ENCODE measurements around the gene GPR27. TPM values are rescaled to one million over a fixed set of nuclear protein-coding genes. Genes with fewer than 3 reads are reported as not detected.

GPR27 gene
- total and polyA plus RNA-seq, 7 donors, result 0.03 to 1.2 (median 0.93) TPM

- no peak for TF ChIP-seq CTCF (IDR thresholded peaks at IDR 0.05)
- Histone ChIP-seq H3K9me3 (no peaks in the 10 kb centered on the region), H3K27ac (no peak overlapping the region), H3K36me3 (ENCODE audit: insufficient read depth in 1 of 2, low read depth in 1 of 2) (no peaks in the 10 kb centered on the region), H3K4me3 (peak overlapping the region; percentile 92), H3K4me1 (peaks cover 15% of the 10 kb centered on the region), H3K27me3 (ENCODE audit: insufficient read depth in 3 of 3, low read length in 2 of 3) (no peaks in the 10 kb centered on the region)
- ATAC-seq (no peak), DNase-seq (no peak)
- intact Hi-C loops (cut with DNase I), result loop anchor here (10.0 kb wide), 2 partner anchors 1101 to 1361 kb away; no protein-coding TSS in a partner anchor
- 41 to 64% (median 54%) methylated on average over 6 of the region's 6 CpGs for WGBS, 3 donors
These were observed 30.0 kb upstream of the GPR27 start for GRCh38 chr3:71723452-71724170.

- ATAC-seq, result no peak
These were observed 29.5 kb upstream of the GPR27 start for GRCh38 chr3:71724171-71724453.

GRCh38 chr3:71724584-71725270 is 28.9 kb upstream of the GPR27 start:
- Histone ChIP-seq H3K4me1 (peaks cover 15% of the 10 kb centered on the region), H3K9me3 (no peaks in the 10 kb centered on the region)
- ATAC-seq, result peak; percentile 79 to 89 (median 85)

More at GRCh38 chr3:71724171-71724453, 29.5 kb upstream of the GPR27 start:
- H3K27ac ChIP-seq, result no peak overlapping the region
- intact Hi-C loops (cut with DNase I), result loop anchor here (10.0 kb wide), 2 partner anchors 1101 to 1361 kb away; no protein-coding TSS in a partner anchor
- peaks cover 15% of the 10 kb centered on the region for H3K4me1 ChIP-seq
- H3K36me3 ChIP-seq (ENCODE audit: insufficient read depth in 1 of 2, low read depth in 1 of 2), result no peaks in the 10 kb centered on the region
- H3K4me3 ChIP-seq, result peak overlapping the region; percentile 92
- no peak for TF ChIP-seq CTCF (IDR thresholded peaks at IDR 0.05)
- no peak for DNase-seq
- no peaks in the 10 kb centered on the region for H3K27me3 ChIP-seq (ENCODE audit: insufficient read depth in 3 of 3, low read length in 2 of 3)
- H3K9me3 ChIP-seq, result no peaks in the 10 kb centered on the region

GRCh38 chr3:71725271-71725991 is 28.2 kb upstream of the GPR27 start, which contains the start of gene EIF4E3:
EIF4E3 (minus strand) TSS chr3:71725402; CDS start chr3:71725367, 35 bp downstream.
- H3K9me3 ChIP-seq, result no peaks in the 10 kb centered on the region
- DNase-seq (peak; percentile 47 to 60), ATAC-seq (peak; percentile 58 to 69 (median 65))
- H3K36me3 ChIP-seq (ENCODE audit: insufficient read depth in 1 of 2, low read depth in 1 of 2), result no peaks in the 10 kb centered on the region
- 2 to 3% (median 2%) methylated on average over 38 to 72 of the region's 80 CpGs for WGBS, 3 donors
- peaks cover 15% of the 10 kb centered on the region for H3K4me1 ChIP-seq
- peak within 1 kb of the TSS; percentile 92 for H3K4me3 ChIP-seq
- intact Hi-C loops (cut with DNase I), result loop anchor here (10.0 kb wide), 2 partner anchors 1099 to 1359 kb away; no protein-coding TSS in a partner anchor
- peak within 1 kb of the TSS; percentile 82 for H3K27ac ChIP-seq
- TF ChIP-seq CTCF (IDR thresholded peaks at IDR 0.05), result no peak
- H3K27me3 ChIP-seq (ENCODE audit: insufficient read depth in 3 of 3, low read length in 2 of 3), result no peaks in the 10 kb centered on the region

More at GRCh38 chr3:71724584-71725270, 28.9 kb upstream of the GPR27 start:
- TF ChIP-seq CTCF (IDR thresholded peaks at IDR 0.05), result no peak
- Histone ChIP-seq H3K27ac (peak overlapping the region; percentile 82), H3K36me3 (ENCODE audit: insufficient read depth in 1 of 2, low read depth in 1 of 2) (no peaks in the 10 kb centered on the region), H3K27me3 (ENCODE audit: insufficient read depth in 3 of 3, low read length in 2 of 3) (no peaks in the 10 kb centered on the region), H3K4me3 (peak overlapping the region; percentile 92)
- intact Hi-C loops (cut with DNase I), result loop anchor here (10.0 kb wide), 2 partner anchors 1100 to 1360 kb away; no protein-coding TSS in a partner anchor
- 0 to 1% (median 1%) methylated on average over 43 to 73 of the region's 73 CpGs for WGBS, 3 donors
- peak; percentile 62 to 86 for DNase-seq
